ENCODE results near the gene FGF14. TPM values are rescaled to one million over a fixed set of nuclear protein-coding genes. Genes with fewer than 3 reads are reported as not detected.

Gene FGF14
- total and polyA plus RNA-seq, 2 donors (not counting 3 experiments of a cell fraction or from before 2014, with no cell fraction given): not detected

DNA sequence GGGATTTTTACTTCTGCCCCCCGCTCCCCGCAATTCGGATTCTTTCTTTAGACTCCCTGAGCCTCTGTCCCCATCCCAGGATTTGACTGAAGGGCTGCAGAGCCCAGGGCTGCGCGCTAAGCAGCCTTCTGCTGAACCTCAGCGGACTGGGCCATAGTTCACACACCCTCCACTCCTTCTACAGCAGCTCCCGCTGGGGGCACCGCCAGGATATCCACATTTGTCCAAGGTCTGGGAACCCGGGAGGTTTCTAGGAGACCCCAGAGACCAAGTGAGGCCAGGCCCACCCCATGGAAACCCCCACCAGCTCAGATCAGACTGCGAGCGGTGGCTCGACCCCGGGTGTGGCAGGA, 486.1 kb downstream of the FGF14 start:
- no peak overlapping the region for H3K4me3 ChIP-seq (replicated peaks in 1 of 3; ENCODE audit: insufficient read depth in 1 of 3, low read depth in 1 of 3, low read length in 3 of 3)
- no peak overlapping the region for H3K27ac ChIP-seq (ENCODE audit: insufficient read depth, low read depth, low read length)
- no peak overlapping the region for H2AFZ ChIP-seq (ENCODE audit: low read depth, low read length)
- DNase-seq (ENCODE audit: low read depth, low spot score) (no peak), FAIRE-seq (no peak)
- no peaks in the 10 kb centered on the region for H3K9me3 ChIP-seq (replicated peaks; ENCODE audit: control insufficient read depth, insufficient read depth, low read length)
- no peaks in the 10 kb centered on the region for H3K9me1 ChIP-seq (replicated peaks; ENCODE audit: control insufficient read depth, extremely low read depth, insufficient read depth, low read length)
- no peaks in the 10 kb centered on the region for H3K4me1 ChIP-seq (ENCODE audit: control insufficient read depth, extremely low read depth, insufficient read depth, low read length)
- H3K27me3 ChIP-seq (ENCODE audit: control insufficient read depth in 2 of 2, insufficient read depth in 2 of 2, low read length in 2 of 2): peaks cover 33 to 64% of the 10 kb centered on the region in 2 experiments
- H3K79me2 ChIP-seq (ENCODE audit: control insufficient read depth, insufficient read depth, low read length): no peaks in the 10 kb centered on the region
- POLR2A ChIA-PET: no interaction called here
- H3K36me3 ChIP-seq (ENCODE audit: control insufficient read depth in 2 of 2, extremely low read depth in 1 of 2, insufficient read depth in 2 of 2, low read length in 2 of 2): no peaks in the 10 kb centered on the region
- no peak overlapping the region for H3K4me2 ChIP-seq (ENCODE audit: insufficient read depth, low read length)
- intact Hi-C loops (cut with micrococcal nuclease) (loop anchor here (5.0 kb wide), 1 partner anchor 403 kb away; no protein-coding TSS in a partner anchor), dilution Hi-C loops (cut with MboI; ENCODE audit: extremely low pct_ligation_motif_present, low sequenced_read_pairs) (no loop called here)
- TF ChIP-seq, protein P1, sequence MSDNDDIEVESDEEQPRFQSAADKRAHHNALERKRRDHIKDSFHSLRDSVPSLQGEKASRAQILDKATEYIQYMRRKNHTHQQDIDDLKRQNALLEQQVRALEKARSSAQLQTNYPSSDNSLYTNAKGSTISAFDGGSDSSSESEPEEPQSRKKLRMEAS (IDR thresholded peaks at IDR 0.05; ENCODE audit: insufficient read depth, insufficient read length): no peak
- TF ChIP-seq POLR2AphosphoS5 (IDR thresholded peaks at IDR 0.05; ENCODE audit: insufficient read depth, low read depth, low read length) (no peak), JUN (IDR thresholded peaks at IDR 0.05; ENCODE audit: borderline replicate concordance, insufficient read depth, insufficient read length, low read depth) (no peak), EZH2 (IDR thresholded peaks at IDR 0.05; ENCODE audit: borderline replicate concordance, low read depth, low read length, severe bottlenecking) (no peak), MYC (IDR thresholded peaks at IDR 0.05; ENCODE audit: low read depth, low read length) (no peak), POLR2A (IDR thresholded peaks at IDR 0.05; ENCODE audit: low read depth, low read length) (no peak), FOS (IDR thresholded peaks at IDR 0.05; ENCODE audit: borderline replicate concordance, insufficient read depth, low read length) (no peak), GATA2 (IDR thresholded peaks at IDR 0.05; ENCODE audit: insufficient read depth, insufficient read length, low read depth, low read length) (no peak)
- TF ChIP-seq, protein P2, sequence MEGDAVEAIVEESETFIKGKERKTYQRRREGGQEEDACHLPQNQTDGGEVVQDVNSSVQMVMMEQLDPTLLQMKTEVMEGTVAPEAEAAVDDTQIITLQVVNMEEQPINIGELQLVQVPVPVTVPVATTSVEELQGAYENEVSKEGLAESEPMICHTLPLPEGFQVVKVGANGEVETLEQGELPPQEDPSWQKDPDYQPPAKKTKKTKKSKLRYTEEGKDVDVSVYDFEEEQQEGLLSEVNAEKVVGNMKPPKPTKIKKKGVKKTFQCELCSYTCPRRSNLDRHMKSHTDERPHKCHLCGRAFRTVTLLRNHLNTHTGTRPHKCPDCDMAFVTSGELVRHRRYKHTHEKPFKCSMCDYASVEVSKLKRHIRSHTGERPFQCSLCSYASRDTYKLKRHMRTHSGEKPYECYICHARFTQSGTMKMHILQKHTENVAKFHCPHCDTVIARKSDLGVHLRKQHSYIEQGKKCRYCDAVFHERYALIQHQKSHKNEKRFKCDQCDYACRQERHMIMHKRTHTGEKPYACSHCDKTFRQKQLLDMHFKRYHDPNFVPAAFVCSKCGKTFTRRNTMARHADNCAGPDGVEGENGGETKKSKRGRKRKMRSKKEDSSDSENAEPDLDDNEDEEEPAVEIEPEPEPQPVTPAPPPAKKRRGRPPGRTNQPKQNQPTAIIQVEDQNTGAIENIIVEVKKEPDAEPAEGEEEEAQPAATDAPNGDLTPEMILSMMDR (IDR thresholded peaks at IDR 0.05; ENCODE audit: extremely low read depth in 1 of 2, insufficient read depth in 1 of 2, low read depth in 1 of 2, low read length in 2 of 2): no peak
- no TSS peak for BruUV-seq (replicated peaks)
- H3K9ac ChIP-seq (replicated peaks; ENCODE audit: extremely low read depth, insufficient read depth, low read length): no peak overlapping the region
- CTCF ChIA-PET: interaction anchor here (1.4 kb wide), 1 partner anchor 771 kb away, joined by 6 read pairs; no protein-coding TSS in a partner anchor
- no peaks in the 10 kb centered on the region for H4K20me1 ChIP-seq (replicated peaks; ENCODE audit: control insufficient read depth, extremely low read depth, insufficient read depth, low read length)
